ENCODE measurements around the gene ARMC3.

ARMC3 gene

DNA sequence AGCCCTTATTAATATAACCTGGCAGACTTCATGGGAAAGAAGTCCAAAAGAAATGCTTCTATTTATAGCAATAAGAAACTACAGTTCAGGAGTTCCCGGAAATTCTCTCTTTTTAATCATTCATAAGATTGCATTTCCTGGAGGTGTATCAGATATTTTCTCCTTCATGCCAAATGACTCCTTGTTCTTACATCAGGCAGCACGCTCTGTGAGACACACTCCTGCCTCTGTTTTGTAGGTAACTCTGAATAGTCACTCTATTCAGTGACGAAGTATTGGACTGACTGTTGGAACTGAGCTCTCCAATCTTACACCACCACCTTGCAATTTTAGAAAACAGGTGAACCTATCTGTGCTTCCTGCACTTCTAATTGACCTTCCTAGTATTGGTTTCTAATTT lies 88.8 kb downstream of the ARMC3 start:
- no peak overlapping the region for H3K4me3 ChIP-seq (ENCODE audit: control insufficient read depth, low read depth, low read length)
- TF ChIP-seq CTCF (IDR thresholded peaks at IDR 0.05; ENCODE audit: control insufficient read depth, insufficient read depth, low read depth, low read length, missing control alignments) = no peak
- DNase-seq (ENCODE audit: low read depth) = no peak

- H3K4me3 ChIP-seq (ENCODE audit: control insufficient read depth, low read depth, low read length) = no peak overlapping the region
- DNase-seq (ENCODE audit: low read depth) = no peak
- no peak for TF ChIP-seq CTCF (IDR thresholded peaks at IDR 0.05; ENCODE audit: control insufficient read depth, insufficient read depth, low read depth, low read length, missing control alignments)
Measured at GRCh38 chr10:23019633-23020032, 91.8 kb downstream of the ARMC3 start.

DNA sequence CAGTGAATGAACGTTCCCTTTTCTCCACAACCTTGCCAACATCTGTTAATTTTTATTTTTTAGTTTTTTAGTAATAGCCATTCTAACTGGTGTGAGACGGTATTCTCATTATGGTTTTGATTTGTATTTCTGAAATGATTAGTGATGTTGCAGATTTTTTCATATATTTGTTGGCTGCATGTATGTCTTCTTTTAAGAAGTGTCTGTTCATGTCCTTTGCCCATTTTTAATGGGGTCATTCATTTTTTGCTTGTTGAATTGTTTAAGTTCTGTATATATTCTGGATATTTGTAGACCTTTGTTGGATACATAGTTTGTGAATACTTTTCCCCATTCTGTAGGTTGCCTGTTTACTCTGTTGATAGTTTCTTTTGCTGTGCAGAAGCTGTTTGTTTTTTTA lies 93.6 kb downstream of the ARMC3 start:
- no peak for DNase-seq (ENCODE audit: low read depth)
- H3K4me3 ChIP-seq (ENCODE audit: control insufficient read depth, low read depth, low read length) = no peak overlapping the region
- no peak for TF ChIP-seq CTCF (IDR thresholded peaks at IDR 0.05; ENCODE audit: control insufficient read depth, insufficient read depth, low read depth, low read length, missing control alignments)

DNA sequence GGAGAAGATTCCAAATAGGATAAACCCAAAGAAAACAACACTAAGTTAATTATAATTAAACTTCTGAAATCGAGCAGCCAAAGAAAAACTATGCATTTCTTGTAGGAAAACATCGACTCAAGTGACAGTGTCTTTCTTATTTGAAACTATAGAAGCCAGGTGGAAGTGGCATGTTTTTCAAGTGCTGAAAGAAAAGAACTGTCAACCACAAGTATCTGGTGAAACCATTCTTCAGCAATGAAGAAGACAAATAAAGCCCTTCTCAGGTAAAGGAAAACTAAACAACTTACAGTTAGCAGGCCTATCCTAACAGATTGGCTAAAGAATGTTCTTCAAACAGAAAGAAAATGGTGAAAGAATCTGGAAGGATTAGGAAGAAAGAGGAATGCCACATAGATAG lies 96.1 kb downstream of the ARMC3 start:
- DNase-seq (ENCODE audit: low read depth) = no peak
- H3K4me3 ChIP-seq (ENCODE audit: control insufficient read depth, low read depth, low read length) = no peak overlapping the region
- TF ChIP-seq CTCF (IDR thresholded peaks at IDR 0.05; ENCODE audit: control insufficient read depth, insufficient read depth, low read depth, low read length, missing control alignments) = no peak

- TF ChIP-seq CTCF (IDR thresholded peaks at IDR 0.05; ENCODE audit: control insufficient read depth, insufficient read depth, low read depth, low read length, missing control alignments) = no peak
- no peak overlapping the region for H3K4me3 ChIP-seq (ENCODE audit: control insufficient read depth, low read depth, low read length)
- DNase-seq (ENCODE audit: low read depth) = no peak
Measured at GRCh38 chr10:23031318-23031717, 103.5 kb downstream of the ARMC3 start.

DNA sequence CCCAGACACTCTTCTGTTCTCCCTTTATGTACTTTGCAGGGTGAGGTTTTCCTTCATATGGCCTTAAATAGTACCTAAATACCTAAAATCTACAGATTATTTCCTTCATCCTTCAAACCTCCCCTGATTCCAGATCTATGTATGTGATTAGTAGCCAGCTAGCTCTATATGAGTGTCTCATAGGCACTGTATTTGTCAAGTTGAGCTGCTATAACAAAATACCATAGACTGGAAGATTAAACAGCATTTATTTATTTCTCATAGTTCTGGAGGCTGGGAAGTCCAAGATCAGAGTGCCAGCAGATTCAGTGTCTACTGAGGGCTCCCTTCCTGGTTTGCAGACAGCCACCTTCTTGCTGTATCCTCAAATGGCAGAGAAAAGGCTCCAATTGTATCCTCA lies 106.9 kb downstream of the ARMC3 start:
- TF ChIP-seq CTCF (IDR thresholded peaks at IDR 0.05; ENCODE audit: control insufficient read depth, insufficient read depth, low read depth, low read length, missing control alignments) = no peak
- no peak overlapping the region for H3K4me3 ChIP-seq (ENCODE audit: control insufficient read depth, low read depth, low read length)
- no peak for DNase-seq (ENCODE audit: low read depth)

- no peak overlapping the region for H3K4me3 ChIP-seq (ENCODE audit: control insufficient read depth, low read depth, low read length)
- TF ChIP-seq CTCF (IDR thresholded peaks at IDR 0.05; ENCODE audit: control insufficient read depth, insufficient read depth, low read depth, low read length, missing control alignments) = peak; percentile 26
- no peak for DNase-seq (ENCODE audit: low read depth)
Measured at GRCh38 chr10:23035569-23035968, 107.7 kb downstream of the ARMC3 start.
